HG03060 (cell line): ENCODE data around the gene KRTAP9-2.
"Not testable (repeated sequence)": the region's sequence is repeated elsewhere in the genome, so short reads cannot be mapped to it uniquely, and the experiment has no call there.

Experiments used
- ATAC-seq: cut with Tn5 transposase; IDR thresholded peaks from one replicate; pipeline ENCODE4 v1.9.1; 2021; ENCODE audit warnings: low read depth, moderate number of reproducible peaks; ENCODE audit not compliant: unreplicated experiment

The KRTAP9-2 gene

GRCh38 chr17:41232399-41233105 lies 6.1 kb downstream of the KRTAP9-2 start, which contains the start of gene KRTAP9-3:
Gene KRTAP9-3 (plus strand): TSS chr17:41232449. CDS start chr17:41232502, 53 bp downstream.
- not testable (repeated sequence) for ATAC-seq

GRCh38 chr17:41237116-41237515 lies 10.7 kb downstream of the KRTAP9-2 start:
- ATAC-seq, result not testable (repeated sequence)

- not testable (repeated sequence) for ATAC-seq
Observed at GRCh38 chr17:41237949-41238437, 11.5 kb downstream of the KRTAP9-2 start, which contains the start of gene KRTAP9-8. Gene KRTAP9-8 (plus strand): TSS chr17:41237999. CDS start chr17:41238052, 53 bp downstream.

- not testable (repeated sequence) for ATAC-seq
Observed at GRCh38 chr17:41246995-41247787, 20.7 kb downstream of the KRTAP9-2 start.

GRCh38 chr17:41249637-41250240 lies 23.3 kb downstream of the KRTAP9-2 start, which contains the start of gene KRTAP9-4:
Gene KRTAP9-4 (plus strand): TSS chr17:41249687. CDS start chr17:41249721, 34 bp downstream.
- not testable (repeated sequence) for ATAC-seq

GRCh38 chr17:41251261-41251660 lies 24.8 kb downstream of the KRTAP9-2 start:
- ATAC-seq, result no peak

- no peak for ATAC-seq
Observed at GRCh38 chr17:41254861-41255260, 28.4 kb downstream of the KRTAP9-2 start.

GRCh38 chr17:41255381-41256290 lies 29.2 kb downstream of the KRTAP9-2 start, which contains the start of gene KRTAP9-9:
Gene KRTAP9-9 (plus strand): TSS chr17:41255384.
- ATAC-seq, result not testable (repeated sequence)

GRCh38 chr17:41256291-41256685 lies 29.8 kb downstream of the KRTAP9-2 start:
- no peak for ATAC-seq

GRCh38 chr17:41258406-41258805 lies 32.0 kb downstream of the KRTAP9-2 start:
- no peak for ATAC-seq

- ATAC-seq, result no peak
Observed at GRCh38 chr17:41263212-41263611, 36.8 kb downstream of the KRTAP9-2 start.

- no peak for ATAC-seq
Observed at GRCh38 chr17:41264599-41264998, 38.2 kb downstream of the KRTAP9-2 start.

- ATAC-seq, result no peak
Observed at GRCh38 chr17:41265078-41265477, 38.6 kb downstream of the KRTAP9-2 start, which contains the start of gene KRTAP9-6. Gene KRTAP9-6 (plus strand): TSS chr17:41265378. CDS start chr17:41265378, 0 bp downstream.

- ATAC-seq, result no peak
Observed at GRCh38 chr17:41267711-41268110, 41.3 kb downstream of the KRTAP9-2 start.

GRCh38 chr17:41271323-41271722 lies 44.9 kb downstream of the KRTAP9-2 start:
- not testable (repeated sequence) for ATAC-seq

- no peak for ATAC-seq
Observed at GRCh38 chr17:41271858-41272257, 45.4 kb downstream of the KRTAP9-2 start.

- not testable (repeated sequence) for ATAC-seq
Observed at GRCh38 chr17:41275648-41276190, 49.3 kb downstream of the KRTAP9-2 start, which contains the start of gene KRTAP9-7. Gene KRTAP9-7 (plus strand): TSS chr17:41275698. CDS start chr17:41275698, 0 bp downstream.
